ENCODE measurements around the gene N4BP2. TPM values are rescaled to one million over a fixed set of nuclear protein-coding genes. Genes with fewer than 3 reads are reported as not detected.

N4BP2 gene
- total and polyA plus RNA-seq, 7 donors: 1.1 to 6.8 (median 2.7) TPM

- Histone ChIP-seq H3K9me3 (no peaks in the 10 kb centered on the region), H3K36me3 (ENCODE audit: insufficient read depth in 1 of 2, low read depth in 1 of 2) (no peaks in the 10 kb centered on the region), H3K4me3 (no peak overlapping the region), H3K27me3 (ENCODE audit: insufficient read depth in 3 of 3, low read length in 2 of 3) (peaks cover 0 to 5% (median 0%) of the 10 kb centered on the region in 3 donors), H3K4me1 (no peaks in the 10 kb centered on the region), H3K27ac (no peak overlapping the region)
- intact Hi-C loops (cut with DNase I): no loop called here
- ATAC-seq: no peak
- TF ChIP-seq, protein P1, sequence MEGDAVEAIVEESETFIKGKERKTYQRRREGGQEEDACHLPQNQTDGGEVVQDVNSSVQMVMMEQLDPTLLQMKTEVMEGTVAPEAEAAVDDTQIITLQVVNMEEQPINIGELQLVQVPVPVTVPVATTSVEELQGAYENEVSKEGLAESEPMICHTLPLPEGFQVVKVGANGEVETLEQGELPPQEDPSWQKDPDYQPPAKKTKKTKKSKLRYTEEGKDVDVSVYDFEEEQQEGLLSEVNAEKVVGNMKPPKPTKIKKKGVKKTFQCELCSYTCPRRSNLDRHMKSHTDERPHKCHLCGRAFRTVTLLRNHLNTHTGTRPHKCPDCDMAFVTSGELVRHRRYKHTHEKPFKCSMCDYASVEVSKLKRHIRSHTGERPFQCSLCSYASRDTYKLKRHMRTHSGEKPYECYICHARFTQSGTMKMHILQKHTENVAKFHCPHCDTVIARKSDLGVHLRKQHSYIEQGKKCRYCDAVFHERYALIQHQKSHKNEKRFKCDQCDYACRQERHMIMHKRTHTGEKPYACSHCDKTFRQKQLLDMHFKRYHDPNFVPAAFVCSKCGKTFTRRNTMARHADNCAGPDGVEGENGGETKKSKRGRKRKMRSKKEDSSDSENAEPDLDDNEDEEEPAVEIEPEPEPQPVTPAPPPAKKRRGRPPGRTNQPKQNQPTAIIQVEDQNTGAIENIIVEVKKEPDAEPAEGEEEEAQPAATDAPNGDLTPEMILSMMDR (IDR thresholded peaks at IDR 0.05): no peak
- 62 to 71% (median 68%) methylated on average over 11 of the region's 11 CpGs for WGBS, 3 donors
- no peak for DNase-seq
Measured at GRCh38 chr4:40193016-40193571, 136.4 kb downstream of the N4BP2 start.

DNA sequence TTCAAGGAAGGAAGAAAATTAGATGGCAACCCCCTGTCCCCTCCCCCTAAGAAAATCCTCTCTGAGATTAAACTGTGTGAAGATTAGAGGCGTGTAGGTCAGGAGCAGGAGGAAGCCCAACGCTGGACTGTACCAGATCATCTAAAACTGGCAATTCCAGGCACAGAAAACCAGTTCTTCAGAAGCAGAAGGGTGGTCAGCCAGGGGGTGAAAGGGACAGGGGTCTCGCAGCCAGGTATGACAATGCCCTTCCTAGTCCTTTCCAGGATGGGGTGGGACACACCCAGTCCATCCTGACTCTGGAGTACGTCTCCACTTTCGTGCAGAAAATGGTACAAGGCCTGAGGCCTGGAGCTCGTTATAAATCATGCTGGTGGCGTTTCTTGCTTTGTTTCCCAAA, 136.9 kb downstream of the N4BP2 start:
- 71 to 87% (median 81%) methylated on average over 7 of the region's 7 CpGs for WGBS, 3 donors
- intact Hi-C loops (cut with DNase I): no loop called here
- ATAC-seq: no peak
- DNase-seq: no peak
- H3K36me3 ChIP-seq (ENCODE audit: insufficient read depth in 1 of 2, low read depth in 1 of 2): no peaks in the 10 kb centered on the region
- no peaks in the 10 kb centered on the region for H3K9me3 ChIP-seq
- no peak overlapping the region for H3K27ac ChIP-seq
- TF ChIP-seq, protein P1 (IDR thresholded peaks at IDR 0.05): no peak
- no peaks in the 10 kb centered on the region for H3K4me1 ChIP-seq
- H3K27me3 ChIP-seq (ENCODE audit: insufficient read depth in 3 of 3, low read length in 2 of 3): peaks cover 0 to 5% (median 0%) of the 10 kb centered on the region in 3 donors
- H3K4me3 ChIP-seq: no peak overlapping the region

GRCh38 chr4:40194602-40195161, 138.0 kb downstream of the N4BP2 start:
- TF ChIP-seq, protein P1 (IDR thresholded peaks at IDR 0.05): no peak
- H3K4me1 ChIP-seq: no peaks in the 10 kb centered on the region
- 67 to 76% (median 69%) methylated on average over 14 of the region's 14 CpGs for WGBS, 3 donors
- DNase-seq: no peak
- H3K27ac ChIP-seq: no peak overlapping the region
- no peaks in the 10 kb centered on the region for H3K9me3 ChIP-seq
- ATAC-seq: no peak
- H3K27me3 ChIP-seq (ENCODE audit: insufficient read depth in 3 of 3, low read length in 2 of 3): peaks cover 0 to 5% (median 0%) of the 10 kb centered on the region in 3 donors
- no peak overlapping the region for H3K4me3 ChIP-seq
- intact Hi-C loops (cut with DNase I): no loop called here
- no peaks in the 10 kb centered on the region for H3K36me3 ChIP-seq (ENCODE audit: insufficient read depth in 1 of 2, low read depth in 1 of 2)

GRCh38 chr4:40195182-40196177, 138.8 kb downstream of the N4BP2 start:
- Histone ChIP-seq H3K9me3 (no peaks in the 10 kb centered on the region), H3K4me1 (no peaks in the 10 kb centered on the region), H3K4me3 (no peak overlapping the region), H3K27ac (no peak overlapping the region), H3K36me3 (ENCODE audit: insufficient read depth in 1 of 2, low read depth in 1 of 2) (no peaks in the 10 kb centered on the region), H3K27me3 (ENCODE audit: insufficient read depth in 3 of 3, low read length in 2 of 3) (peaks cover 0 to 5% (median 0%) of the 10 kb centered on the region in 3 donors)
- WGBS, 3 donors: 92 to 93% (median 92%) methylated on average over 10 of the region's 10 CpGs
- DNase-seq (no peak), ATAC-seq (no peak)
- intact Hi-C loops (cut with DNase I): no loop called here
- TF ChIP-seq, protein P1 (IDR thresholded peaks at IDR 0.05): no peak
